GM18507 (cell line): ENCODE results near the gene UBE2L3.
A peak's percentile ranks its signal among the peaks of the same experiment; 100 is the strongest.
"Not testable (repeated sequence)": the region's sequence is repeated elsewhere in the genome, so short reads cannot be mapped to it uniquely, and the experiment has no call there.

Experiments used
- DNase-seq: peaks from one replicate; pipeline ENCODE4 v3.0.0; 2011; ENCODE audit warnings: low read depth; ENCODE audit not compliant: insufficient read length; ENCODE audit errors: extremely low spot score
- FAIRE-seq: peaks from 2 replicates; lab custom pipeline; 2011; peaks lifted over from hg19 to GRCh38; lab: Jason Lieb, UNC

Gene UBE2L3

DNA sequence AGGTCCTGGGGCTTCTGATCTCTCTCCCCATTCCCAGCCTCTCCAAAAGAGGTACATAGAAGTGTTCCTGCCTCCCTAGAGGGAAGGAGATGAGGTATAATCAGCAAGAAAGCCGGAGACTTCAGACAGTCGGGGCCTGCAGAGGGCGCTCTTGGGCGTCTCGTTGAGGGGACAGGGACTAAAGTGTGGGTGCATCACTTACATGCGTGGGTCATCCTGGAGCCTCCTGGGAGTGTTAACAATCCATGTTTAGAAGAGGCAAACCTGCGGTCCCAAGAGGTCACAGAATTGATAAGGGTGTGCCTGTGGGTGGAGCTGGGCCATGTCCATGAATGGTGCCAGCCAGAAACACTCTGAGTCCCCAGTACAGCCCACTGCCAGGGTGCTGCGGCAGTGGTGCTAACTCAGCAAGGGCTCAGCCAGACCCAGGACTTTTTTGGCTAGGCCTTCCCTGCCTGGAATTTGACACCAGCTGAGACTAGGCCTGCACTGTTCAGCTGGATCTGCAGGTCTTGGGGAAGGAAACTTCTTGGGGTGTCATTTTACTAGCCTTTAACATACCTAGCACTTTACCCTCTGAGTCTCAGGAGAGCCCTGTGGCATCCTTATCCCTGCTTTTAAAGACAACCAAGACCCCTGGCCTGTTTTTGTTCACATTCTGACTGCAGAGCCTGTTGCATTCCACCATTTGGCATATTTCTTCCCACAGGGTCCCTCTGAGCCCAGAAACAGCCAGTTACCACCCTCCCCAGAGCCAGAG lies 56.8 kb downstream of the UBE2L3 start:
- no peak for DNase-seq
- no peak for FAIRE-seq

DNA sequence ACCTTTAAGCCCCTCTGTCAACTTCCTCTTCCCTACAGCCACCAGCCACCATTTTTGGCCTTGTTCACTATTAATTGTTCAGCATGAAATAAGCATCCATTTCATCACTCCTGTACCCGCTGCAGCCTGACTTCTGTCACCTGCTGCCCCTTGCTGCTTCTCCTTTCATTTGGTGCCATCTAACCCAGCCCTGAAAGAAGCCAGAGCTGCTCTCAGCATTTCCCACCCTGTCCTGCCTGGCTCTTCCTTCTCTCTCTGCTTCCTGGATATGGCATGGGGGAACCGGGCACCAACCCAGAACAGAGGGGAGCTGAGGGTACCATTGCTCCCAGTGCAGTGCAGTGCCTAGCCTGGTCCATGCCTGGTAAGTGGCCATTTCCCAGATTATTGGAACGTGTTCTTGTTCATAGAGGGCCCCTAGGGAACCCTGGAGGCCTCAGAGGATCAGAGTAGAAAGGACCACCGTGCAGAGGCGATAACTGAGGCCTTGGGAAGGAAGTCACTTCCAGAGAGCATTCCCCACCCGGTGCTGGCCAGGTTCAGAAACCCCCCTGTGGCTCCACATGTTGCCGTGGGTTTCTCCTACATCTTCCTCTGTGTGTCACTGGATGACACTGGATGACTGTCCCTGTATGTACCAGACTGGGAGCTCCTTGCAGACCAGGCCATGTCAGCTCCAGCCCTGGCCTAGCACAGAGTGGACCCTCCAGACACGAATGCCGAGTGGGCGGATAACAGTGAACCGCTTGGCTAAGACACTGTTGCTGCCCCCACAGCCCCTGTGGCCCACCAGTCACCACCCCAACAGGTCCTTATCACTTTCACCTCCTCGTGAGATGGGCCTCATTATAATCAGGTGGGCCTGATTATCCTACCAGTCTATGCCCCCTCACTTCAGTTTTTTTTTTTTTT lies 57.6 kb downstream of the UBE2L3 start:
- DNase-seq (no peak), FAIRE-seq (no peak)

DNA sequence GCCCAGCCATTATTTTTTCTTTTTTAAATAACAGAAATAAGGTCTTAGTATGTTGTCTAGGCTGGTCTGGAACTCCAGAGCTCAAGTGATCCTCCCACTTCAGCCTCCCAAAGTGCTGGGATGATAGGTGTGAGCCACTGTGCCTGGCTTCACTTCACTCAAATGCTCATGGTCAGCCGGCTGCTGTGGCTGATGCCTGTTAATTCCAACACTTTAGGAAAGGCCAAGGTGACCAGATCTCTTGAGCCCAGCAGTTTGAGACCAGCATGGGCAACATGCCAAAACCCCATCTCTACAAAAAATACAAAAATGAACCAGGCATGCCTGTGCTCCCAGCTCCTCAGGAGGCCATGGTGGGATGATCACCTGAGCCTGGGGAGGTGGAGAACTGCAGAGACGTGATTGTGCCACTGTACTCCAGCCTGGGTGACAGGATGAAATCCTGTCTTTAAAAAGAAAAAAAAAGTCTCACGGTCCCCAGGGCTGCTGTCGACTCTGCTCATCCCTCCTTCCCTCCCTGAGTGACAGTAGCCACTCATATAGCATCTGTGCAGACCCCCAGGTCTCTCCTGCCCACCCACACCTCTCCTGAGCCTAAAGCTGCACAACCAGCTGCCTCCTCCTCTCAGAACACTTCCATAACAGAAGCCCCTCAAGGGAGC lies 58.7 kb downstream of the UBE2L3 start:
- FAIRE-seq = no peak
- DNase-seq = no peak

DNA sequence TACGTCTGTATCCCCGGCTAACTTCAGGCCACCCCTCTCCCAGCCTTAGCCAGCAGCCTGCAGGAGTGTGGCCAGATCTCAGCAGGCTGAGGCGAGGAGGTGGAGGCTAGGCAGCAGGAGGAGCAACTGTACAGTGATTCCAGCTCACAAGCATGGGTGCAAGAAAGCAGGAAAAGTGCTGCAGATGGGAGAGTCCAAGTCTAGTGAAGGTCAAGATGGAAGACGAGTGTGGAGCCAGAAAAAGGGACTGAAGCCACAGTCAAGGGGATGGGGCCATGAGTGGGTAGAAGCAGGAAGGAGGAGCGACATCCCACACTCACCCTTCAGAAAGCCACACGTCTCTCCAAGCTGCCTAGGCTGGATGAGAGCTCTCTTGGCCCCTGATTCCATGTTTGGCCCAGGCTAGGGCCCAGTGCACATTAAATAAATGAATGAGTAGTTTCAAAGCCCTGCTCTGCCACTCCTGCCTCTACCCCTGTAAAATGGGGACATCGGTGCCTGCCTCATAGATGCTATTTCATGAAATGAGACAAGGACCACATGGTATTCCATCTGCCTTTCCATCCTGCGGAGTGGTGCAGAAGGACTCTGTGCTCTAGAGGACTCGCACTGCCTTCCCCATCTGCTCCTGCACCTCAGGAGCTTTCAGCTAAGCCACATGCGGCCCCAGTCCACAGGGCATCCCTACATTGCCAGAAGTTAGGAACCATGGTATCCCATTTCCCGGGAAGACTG lies 59.4 kb downstream of the UBE2L3 start:
- DNase-seq (no peak), FAIRE-seq (no peak)

DNA sequence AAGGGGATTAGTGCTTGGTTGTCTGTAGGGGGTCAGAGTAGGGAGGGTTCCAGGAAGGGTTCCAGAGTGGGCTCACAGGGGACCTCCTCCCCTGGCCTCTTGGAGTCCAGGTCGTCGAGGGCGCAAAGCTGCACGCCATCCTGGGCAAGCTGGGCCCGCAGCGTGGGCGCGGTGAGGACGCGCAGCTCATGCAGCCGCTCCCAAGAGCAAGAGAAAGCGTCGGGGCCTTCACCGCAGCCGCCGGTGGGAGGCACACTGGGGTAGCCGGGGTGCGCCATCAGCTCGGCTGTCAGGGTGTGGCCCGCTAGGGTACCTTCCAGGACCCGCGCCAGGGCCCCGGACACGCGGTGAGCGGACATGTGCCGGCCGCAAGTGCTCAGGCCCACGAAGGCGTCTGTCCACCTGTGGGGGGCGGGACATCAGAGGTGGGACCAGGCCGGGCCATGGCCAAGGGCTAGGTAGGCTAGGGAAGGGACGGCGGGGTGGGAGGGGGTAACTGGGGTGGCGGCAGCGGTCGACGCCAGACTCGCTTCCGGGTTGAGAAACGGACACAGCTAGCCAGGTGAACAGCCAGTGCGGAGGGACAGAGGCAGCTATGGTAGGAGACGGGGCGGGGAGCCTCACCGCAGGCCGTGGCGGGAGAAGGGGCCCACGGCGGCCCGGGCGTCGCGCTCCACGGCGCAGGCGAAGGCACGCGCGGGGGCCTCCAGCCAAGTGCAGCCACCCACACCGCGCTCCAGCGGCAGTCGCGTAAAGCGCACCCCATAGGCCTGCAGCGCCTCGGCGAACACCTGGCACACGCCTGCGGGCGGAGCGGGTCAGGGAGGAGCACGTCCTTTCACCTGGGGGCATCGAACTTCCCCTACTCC lies 61.1 kb downstream of the UBE2L3 start:
- DNase-seq = no peak
- no peak for FAIRE-seq

DNA sequence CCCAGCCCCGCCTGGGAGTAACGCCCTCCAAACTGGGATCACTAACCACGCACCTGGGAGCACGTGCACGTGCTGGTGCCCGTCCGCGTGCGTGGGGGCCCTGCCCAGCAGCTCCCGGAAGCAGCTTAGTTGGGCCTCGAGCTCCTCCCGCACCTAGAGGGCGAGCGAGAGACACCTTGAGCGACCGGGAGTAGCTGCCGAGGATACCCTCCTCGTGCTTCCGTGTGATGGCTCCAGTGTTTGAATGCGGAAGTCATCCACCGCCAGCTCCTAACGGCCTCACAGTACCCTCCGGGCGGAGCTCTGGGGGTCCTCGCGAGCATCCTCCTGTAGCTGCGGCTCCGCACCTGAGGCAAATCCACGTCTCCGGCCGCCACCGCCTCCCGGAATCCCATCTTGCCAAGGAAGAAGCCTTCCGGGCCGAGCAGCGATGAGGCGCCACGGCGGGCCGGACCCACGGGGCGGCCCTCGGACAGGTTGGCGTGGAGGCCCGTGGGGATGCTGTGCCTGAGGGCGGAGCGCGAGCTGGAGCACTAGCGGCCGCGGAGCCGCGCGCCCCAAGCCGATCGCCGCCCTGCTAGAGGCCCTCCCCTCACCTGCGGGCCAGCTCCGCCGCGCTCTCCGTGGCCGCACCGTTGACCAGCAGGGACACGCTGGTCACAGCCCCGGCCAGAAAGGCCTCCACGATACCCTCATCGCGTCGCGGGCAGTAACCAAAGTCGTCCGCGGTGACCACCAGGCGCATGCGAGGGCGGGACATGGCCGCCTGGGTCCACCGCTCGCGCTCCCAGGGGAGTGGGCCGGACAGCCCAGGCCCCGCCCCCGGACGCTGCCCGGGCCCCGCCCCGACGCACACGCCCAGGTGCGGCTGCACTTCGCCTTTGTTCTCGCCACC lies 62.0 kb downstream of the UBE2L3 start, which contains the start of gene YDJC:
Gene YDJC (minus strand): TSS at position 768 of the 895 bp plus-strand sequence. CDS start 8 bp downstream, at position 760.
- FAIRE-seq (peak; percentile 93), DNase-seq (peak; percentile 84)

DNA sequence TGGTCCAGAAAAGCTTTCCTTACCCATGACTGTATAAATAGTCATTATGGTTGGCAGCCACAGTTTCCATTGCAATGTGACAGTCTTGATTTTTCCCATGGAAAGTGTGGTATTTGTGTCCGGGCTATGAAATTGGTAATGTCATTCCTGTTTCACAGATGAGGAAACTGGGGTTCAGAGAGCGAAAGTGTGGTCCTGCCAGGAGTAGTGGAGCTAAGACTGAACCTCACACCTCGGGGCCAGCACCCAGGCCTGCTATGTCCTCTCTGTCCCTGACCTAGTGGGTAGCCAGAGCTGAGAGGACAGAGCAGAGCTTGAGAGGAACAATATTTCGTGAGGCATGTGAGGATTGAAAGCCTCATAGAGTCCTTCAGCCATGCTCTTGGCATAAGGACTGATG lies 63.5 kb downstream of the UBE2L3 start:
- DNase-seq = no peak
- no peak for FAIRE-seq

DNA sequence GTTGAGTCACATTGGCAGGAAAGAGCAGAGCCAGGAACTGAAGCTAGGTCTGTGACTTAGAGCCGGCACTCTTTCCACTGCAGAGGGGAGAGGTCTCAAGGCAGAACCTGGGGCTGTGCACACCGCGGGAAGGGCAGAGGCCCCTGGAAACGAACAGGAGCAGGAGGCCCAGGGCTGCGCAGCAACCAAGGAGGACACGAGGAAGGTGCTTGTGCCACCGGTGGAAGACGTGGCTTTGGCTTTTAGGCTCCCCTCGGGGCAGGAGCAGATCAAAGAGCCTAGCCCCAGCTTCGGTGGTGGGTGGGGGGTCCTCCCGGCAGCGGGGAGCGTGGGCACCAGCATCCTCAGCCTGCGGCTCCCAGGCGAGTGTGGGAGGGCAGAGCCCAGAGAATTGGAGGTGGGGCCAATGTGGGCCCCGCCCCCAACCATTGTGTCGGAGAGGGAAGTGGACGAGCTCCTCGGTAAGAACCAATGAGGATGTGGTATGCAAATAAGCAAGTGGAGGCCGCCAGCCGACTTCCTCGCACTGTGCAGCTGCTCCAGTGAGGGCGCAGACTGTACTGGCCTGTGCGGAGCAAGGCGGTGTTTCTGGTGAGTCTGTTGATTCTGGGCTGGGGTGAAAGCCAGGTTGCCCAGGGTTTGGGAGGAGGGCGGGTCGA lies 64.9 kb downstream of the UBE2L3 start, which contains the start of gene CCDC116:
Gene CCDC116 (plus strand): TSS at position 524 of the 659 bp plus-strand sequence. CDS start 422 bp downstream, outside the sequence.
- no peak for DNase-seq
- no peak for FAIRE-seq

DNA sequence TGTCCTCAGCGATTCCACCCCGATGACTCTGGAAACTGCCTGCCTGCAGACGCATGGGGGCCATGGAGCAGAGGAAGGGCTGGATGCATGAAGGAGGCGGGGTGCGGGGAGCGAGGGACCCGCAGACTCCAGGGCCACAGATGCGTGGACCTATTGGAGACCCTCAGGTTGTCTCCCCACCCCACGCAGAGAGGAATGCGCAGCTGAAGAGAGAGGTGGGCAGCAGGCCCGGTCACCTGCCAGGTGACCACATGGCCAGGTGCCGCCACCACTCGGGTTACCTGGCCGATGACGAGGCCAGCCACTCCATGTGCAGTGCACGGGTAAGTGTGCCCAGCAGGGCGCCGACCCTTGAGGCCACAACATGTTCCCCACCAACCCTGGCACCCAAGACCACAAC lies 65.4 kb downstream of the UBE2L3 start:
- DNase-seq (no peak), FAIRE-seq (no peak)

DNA sequence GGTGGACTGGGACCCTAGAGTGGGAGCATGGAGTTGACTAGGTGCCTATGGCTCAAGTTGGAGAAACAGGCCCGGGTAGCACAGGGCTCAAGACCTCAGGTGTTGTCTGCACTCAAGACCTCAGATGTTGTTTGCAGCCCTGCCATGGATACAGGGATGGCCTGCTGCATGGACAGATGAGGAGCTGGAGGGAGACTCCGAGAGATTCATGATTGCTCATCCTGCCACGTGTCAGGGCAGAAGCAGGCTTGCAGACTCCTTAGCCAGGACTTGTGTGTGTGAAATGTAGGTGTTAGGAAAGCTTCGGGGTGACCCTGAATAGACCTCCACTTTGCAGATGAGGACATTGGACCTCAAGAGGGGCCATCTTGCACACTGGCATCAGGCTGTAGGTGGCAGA lies 66.0 kb downstream of the UBE2L3 start:
- DNase-seq = no peak
- no peak for FAIRE-seq

DNA sequence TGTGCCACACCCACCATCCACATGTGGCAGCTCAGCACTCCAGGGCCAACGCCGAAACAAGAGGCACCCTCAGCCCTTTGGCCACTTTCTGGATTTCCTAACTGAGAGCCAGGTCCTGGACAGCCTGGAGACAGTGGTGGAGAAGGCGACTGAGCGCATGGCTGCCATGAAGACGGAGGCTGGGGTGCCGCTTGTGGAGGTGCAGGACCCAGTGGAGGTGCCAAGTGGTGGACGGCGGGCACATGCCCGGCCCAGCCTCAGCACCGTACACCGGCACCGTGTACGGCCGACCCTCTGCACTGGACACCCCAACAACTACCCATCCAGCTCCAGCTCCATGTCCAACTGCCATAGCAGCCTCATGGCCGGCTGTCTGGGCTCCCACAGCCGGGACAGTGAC lies 66.6 kb downstream of the UBE2L3 start:
- FAIRE-seq (no peak), DNase-seq (no peak)

DNA sequence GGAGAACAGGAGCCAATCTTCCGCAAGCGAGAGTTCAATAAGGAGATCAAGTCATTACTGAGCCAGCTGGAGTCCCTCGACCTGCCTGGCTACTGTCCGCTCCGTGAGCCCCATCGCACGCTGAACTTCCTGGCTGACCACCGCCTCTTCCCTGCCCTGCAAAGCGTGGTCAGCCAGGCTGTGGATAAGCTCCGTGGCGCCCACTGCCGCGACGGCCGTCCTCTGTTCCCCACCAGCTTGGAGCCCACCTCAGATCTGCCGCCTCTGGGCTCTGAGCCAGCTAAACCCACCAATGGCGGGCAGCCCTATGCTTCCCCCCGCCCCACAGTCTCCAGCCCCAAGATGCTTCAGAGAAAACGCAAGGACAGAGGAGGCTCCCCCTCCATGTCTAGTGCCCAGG lies 67.3 kb downstream of the UBE2L3 start:
- DNase-seq = no peak
- FAIRE-seq = no peak

DNA sequence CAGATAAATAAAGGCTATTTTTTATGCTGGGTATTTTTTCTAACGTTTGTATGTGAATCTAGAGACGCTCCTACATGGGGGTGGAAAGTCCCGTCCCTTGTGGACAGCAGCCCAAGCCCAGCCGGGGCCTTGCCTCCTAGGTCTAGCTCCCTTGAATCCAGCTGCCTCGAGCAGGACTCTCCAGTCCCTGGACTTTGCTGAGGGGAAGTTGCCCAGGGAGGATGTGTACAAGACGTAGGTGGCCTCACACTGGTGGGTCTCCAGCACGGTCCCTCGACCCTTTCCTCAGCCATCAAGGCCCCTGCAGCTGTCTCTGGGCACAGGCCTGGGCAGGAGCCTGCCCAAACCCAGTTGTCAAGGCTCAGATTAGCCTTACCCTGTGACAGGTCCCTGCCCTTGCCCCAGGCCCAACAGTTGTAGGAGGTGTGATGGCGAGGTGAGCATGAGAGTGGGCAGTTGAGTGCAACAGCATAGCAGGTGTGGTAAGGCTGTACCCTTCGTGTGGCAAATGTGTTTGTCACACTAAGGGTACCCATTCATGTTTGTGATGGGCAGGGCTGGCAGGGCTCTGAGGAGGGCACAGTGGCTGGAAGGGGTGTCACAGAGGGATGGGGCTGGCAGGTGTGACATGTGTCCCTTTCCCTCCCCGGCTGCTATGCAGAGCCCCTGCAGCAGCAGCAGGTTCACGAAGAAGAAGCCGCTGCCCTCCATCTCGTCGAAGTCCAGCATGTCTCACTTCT lies 68.4 kb downstream of the UBE2L3 start:
- DNase-seq (no peak), FAIRE-seq (no peak)

DNA sequence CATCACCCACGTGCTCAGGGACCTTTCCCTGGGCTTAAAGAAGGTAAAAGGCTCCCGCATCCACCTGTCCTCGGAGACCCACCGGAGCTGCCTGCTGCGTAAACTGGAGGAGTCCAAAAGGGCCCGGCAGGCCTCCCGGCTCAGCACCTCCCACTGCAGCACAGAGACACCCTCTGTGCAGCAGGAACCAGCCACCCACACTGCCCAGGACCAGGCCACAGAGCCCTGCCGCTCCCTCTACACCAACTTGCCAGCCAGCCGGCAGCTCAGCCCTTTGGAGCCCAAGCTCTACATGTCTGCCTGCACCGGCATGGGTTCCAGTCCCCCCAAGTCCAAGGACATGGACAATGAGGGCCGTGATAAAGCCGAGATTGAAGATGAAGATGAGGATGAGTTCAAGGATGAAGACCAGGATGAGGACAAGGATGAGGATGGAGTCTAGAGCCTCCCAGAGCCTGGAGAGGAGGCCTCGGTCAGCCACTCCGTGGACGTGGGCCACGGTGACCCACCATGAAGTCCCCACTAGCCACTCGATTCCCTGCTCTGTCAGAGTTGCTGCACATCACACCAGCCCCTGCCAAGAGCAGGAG lies 69.2 kb downstream of the UBE2L3 start:
- DNase-seq (no peak), FAIRE-seq (no peak)

DNA sequence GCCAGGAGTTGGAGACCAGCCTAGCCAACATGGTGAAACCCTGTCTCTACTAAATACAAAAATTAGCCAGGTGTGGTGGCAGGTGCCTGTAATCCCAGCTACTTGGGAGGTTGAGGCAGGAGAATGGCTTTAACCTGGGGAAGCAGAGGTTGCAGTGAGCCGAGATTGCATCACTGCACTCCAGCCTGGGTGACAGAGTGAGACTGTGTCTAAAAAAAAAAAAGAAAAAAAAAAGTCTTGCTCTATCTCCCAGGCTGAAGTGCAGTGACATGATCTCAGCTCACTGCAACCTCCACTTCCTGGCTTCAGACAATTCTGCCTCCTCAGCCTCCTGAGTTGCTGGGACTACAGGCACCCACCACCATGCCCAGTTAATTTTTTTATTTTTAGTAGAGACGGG lies 69.9 kb downstream of the UBE2L3 start:
- not testable (repeated sequence) for DNase-seq, FAIRE-seq

DNA sequence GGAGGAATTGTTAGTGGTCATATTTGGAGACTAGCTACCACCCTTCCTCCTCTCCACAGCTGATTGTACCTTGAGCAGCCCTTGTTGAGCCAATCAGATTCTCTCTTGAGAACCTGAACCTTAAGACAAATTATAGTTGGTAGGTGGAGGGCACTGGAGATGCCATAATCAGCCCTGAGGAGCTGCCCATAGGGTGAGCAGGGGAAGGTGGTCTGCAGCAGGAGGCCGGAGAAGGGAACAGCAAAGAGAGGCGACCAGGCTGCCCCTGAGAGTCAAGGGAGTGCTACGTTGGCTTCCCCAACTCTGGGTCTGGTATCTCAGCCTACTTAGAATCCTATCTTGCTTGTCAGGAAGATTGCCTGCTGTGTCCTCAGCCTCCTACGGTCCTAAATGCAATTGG lies 71.8 kb downstream of the UBE2L3 start:
- FAIRE-seq (no peak), DNase-seq (no peak)
